ENCODE data around the gene ZNF423.

The ZNF423 gene

DNA sequence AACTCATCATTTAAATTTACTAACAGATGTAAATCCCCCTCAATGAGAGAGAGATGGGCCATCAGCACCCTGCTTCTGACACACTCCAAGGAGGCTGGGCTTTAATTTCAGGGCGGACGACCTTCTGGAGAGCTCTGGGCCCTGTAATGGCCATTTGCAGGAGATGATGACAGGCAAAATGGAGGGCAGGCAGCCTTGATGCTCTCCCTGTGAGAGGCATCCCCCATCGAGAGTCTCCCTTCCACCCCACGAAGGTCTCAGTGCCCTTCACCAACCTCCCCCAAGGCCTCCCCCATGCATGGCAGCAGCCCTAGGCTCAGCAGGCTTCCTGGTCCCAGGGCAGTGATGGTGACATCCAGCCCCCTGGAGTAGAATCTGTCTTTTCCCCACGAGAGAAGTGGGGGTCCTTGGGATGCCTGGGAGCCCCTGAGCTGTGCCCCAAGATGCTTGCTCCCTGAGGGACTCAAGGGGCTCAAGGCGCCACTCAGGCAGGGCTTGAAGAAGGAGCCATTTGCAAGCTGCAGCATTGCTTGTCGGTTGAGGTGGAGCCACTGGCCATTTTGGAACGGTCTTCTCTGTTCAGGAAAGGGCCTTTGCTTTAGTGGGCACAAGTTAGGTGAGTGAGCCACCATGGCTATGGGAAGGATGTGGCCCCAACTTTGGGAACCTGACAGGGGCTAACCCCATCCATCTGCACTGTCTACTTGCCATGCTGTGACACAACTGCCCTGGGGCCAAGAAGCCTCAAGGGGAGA lies 399.7 kb downstream of the ZNF423 start:
- Histone ChIP-seq H3K9ac (ENCODE audit: low read depth, low read length) (no peak overlapping the region), H3K36me3 (ENCODE audit: insufficient read depth, low read length) (no peaks in the 10 kb centered on the region), H2AFZ (ENCODE audit: low read depth, low read length) (no peak overlapping the region), H3K9me3 (ENCODE audit: insufficient read depth, low read length, severe bottlenecking) (no peaks in the 10 kb centered on the region), H3K27ac (ENCODE audit: low read length) (peak overlapping the region; percentile 69), H3K4me3 (ENCODE audit: low read depth in 1 of 2, low read length in 2 of 2) (no peak overlapping the region), H3K27me3 (ENCODE audit: insufficient read depth, low read length, poor library complexity) (no peaks in the 10 kb centered on the region), H4K20me1 (ENCODE audit: insufficient read depth, low read length) (no peaks in the 10 kb centered on the region), H3K79me2 (ENCODE audit: insufficient read depth, low read length) (no peaks in the 10 kb centered on the region), H3K4me1 (ENCODE audit: insufficient read depth, low read length) (peaks cover 33% of the 10 kb centered on the region), H3K4me2 (ENCODE audit: insufficient read depth, low read length) (no peak overlapping the region)
- ATAC-seq (ENCODE audit: insufficient read depth, low read depth) (no peak), DNase-seq (peak; percentile 3)
- TF ChIP-seq, protein P1, sequence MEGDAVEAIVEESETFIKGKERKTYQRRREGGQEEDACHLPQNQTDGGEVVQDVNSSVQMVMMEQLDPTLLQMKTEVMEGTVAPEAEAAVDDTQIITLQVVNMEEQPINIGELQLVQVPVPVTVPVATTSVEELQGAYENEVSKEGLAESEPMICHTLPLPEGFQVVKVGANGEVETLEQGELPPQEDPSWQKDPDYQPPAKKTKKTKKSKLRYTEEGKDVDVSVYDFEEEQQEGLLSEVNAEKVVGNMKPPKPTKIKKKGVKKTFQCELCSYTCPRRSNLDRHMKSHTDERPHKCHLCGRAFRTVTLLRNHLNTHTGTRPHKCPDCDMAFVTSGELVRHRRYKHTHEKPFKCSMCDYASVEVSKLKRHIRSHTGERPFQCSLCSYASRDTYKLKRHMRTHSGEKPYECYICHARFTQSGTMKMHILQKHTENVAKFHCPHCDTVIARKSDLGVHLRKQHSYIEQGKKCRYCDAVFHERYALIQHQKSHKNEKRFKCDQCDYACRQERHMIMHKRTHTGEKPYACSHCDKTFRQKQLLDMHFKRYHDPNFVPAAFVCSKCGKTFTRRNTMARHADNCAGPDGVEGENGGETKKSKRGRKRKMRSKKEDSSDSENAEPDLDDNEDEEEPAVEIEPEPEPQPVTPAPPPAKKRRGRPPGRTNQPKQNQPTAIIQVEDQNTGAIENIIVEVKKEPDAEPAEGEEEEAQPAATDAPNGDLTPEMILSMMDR (IDR thresholded peaks at IDR 0.05; ENCODE audit: borderline replicate concordance, extremely low read depth, low read length, poor library complexity, severe bottlenecking) = no peak
- no peak for TF ChIP-seq EZH2 (IDR thresholded peaks at IDR 0.05; ENCODE audit: borderline replicate concordance, low read depth, low read length, severe bottlenecking)

- Histone ChIP-seq H3K4me3 (ENCODE audit: low read depth in 1 of 2, low read length in 2 of 2) (no peak overlapping the region), H3K27me3 (ENCODE audit: insufficient read depth, low read length, poor library complexity) (no peaks in the 10 kb centered on the region), H3K4me2 (ENCODE audit: insufficient read depth, low read length) (no peak overlapping the region), H2AFZ (ENCODE audit: low read depth, low read length) (no peak overlapping the region), H3K79me2 (ENCODE audit: insufficient read depth, low read length) (no peaks in the 10 kb centered on the region), H4K20me1 (ENCODE audit: insufficient read depth, low read length) (no peaks in the 10 kb centered on the region), H3K9ac (ENCODE audit: low read depth, low read length) (no peak overlapping the region), H3K4me1 (ENCODE audit: insufficient read depth, low read length) (peaks cover 26% of the 10 kb centered on the region), H3K36me3 (ENCODE audit: insufficient read depth, low read length) (no peaks in the 10 kb centered on the region), H3K9me3 (ENCODE audit: insufficient read depth, low read length, severe bottlenecking) (no peaks in the 10 kb centered on the region), H3K27ac (ENCODE audit: low read length) (peak overlapping the region; percentile 69)
- ATAC-seq (ENCODE audit: insufficient read depth, low read depth) (peak; percentile 59), DNase-seq (peak; percentile 60)
- TF ChIP-seq EZH2 (IDR thresholded peaks at IDR 0.05; ENCODE audit: borderline replicate concordance, low read depth, low read length, severe bottlenecking) = no peak
Observed at GRCh38 chr16:49455181-49455990, 400.5 kb downstream of the ZNF423 start.

GRCh38 chr16:49454426-49455180 lies 401.3 kb downstream of the ZNF423 start:
- TF ChIP-seq, protein P1 (IDR thresholded peaks at IDR 0.05; ENCODE audit: borderline replicate concordance, extremely low read depth, low read length, poor library complexity, severe bottlenecking) = no peak
- Histone ChIP-seq H2AFZ (ENCODE audit: low read depth, low read length) (no peak overlapping the region), H3K27me3 (ENCODE audit: insufficient read depth, low read length, poor library complexity) (no peaks in the 10 kb centered on the region), H3K4me3 (ENCODE audit: low read depth in 1 of 2, low read length in 2 of 2) (no peak overlapping the region), H3K27ac (ENCODE audit: low read length) (peak overlapping the region; percentile 69; the same call in 1 of the 2 replicates), H3K4me1 (ENCODE audit: insufficient read depth, low read length) (peaks cover 18% of the 10 kb centered on the region), H3K9me3 (ENCODE audit: insufficient read depth, low read length, severe bottlenecking) (no peaks in the 10 kb centered on the region), H3K9ac (ENCODE audit: low read depth, low read length) (no peak overlapping the region), H3K36me3 (ENCODE audit: insufficient read depth, low read length) (no peaks in the 10 kb centered on the region), H4K20me1 (ENCODE audit: insufficient read depth, low read length) (no peaks in the 10 kb centered on the region), H3K79me2 (ENCODE audit: insufficient read depth, low read length) (no peaks in the 10 kb centered on the region), H3K4me2 (ENCODE audit: insufficient read depth, low read length) (no peak overlapping the region)
- no peak for ATAC-seq (ENCODE audit: insufficient read depth, low read depth)
- no peak for DNase-seq
